GM23248 (cell line): Measurements from ENCODE around the gene IL18.

Experiments used
- EZH2 ChIP-seq: fragments of 200-600 bp; sonication (generic); IDR thresholded peaks from 2 replicates; pipeline ENCODE4 v1.6.1; 2018; ENCODE audit warnings: antibody characterized with exemption, mild to moderate bottlenecking; ENCODE audit not compliant: insufficient read depth, poor library complexity, severe bottlenecking
- EZH2phosphoT487 ChIP-seq: fragments of 200-600 bp; sonication (generic); IDR thresholded peaks from 2 replicates; pipeline ENCODE4 v1.6.1; 2018; ENCODE audit warnings: antibody characterized with exemption, moderate library complexity, mild to moderate bottlenecking, low read depth; ENCODE audit not compliant: insufficient read depth

GRCh38 chr11:112178428-112178827 is 14.5 kb upstream of the IL18 start:
- TF ChIP-seq EZH2 (no peak), EZH2phosphoT487 (no peak)
